ENCODE data around the gene BMERB1. TPM values are rescaled to one million over a fixed set of nuclear protein-coding genes. Genes with fewer than 3 reads are reported as not detected.

The BMERB1 gene
- total RNA-seq, 2 experiments from 2014 or later, result 0.85 to 0.98 TPM

GRCh38 chr16:15422222-15422621, 12.2 kb upstream of the BMERB1 start:
- CTCF ChIA-PET, result no interaction called here
- no peak overlapping the region for H3K27ac Mint-ChIP-seq
- Histone ChIP-seq H3K4me1 (ENCODE audit: insufficient read depth, low read length) (no peaks in the 10 kb centered on the region), H3K27me3 (ENCODE audit: control insufficient read depth in 1 of 2, insufficient read depth in 2 of 2, low read length in 2 of 2) (no peaks in the 10 kb centered on the region), H3K4me3 (ENCODE audit: low read length) (no peak overlapping the region), H3K27ac (ENCODE audit: low read depth in 1 of 2, low read length in 2 of 2) (no peak overlapping the region), H3K36me3 (ENCODE audit: insufficient read depth, low read length) (no peaks in the 10 kb centered on the region), H3K9me3 (ENCODE audit: control insufficient read depth in 1 of 2, insufficient read depth in 1 of 2, low read length in 2 of 2) (no peaks in the 10 kb centered on the region)
- POLR2A ChIA-PET, result no interaction called here
- H3K4me3 Mint-ChIP-seq, result no peak overlapping the region
- no peak for TF ChIP-seq CTCF (IDR thresholded peaks at IDR 0.05)
- H3K27me3 Mint-ChIP-seq, result peaks cover 9% of the 10 kb centered on the region
- intact Hi-C loops (cut with DNase I, micrococcal nuclease), result loop anchor here in 1 of 2 experiments (10.0 kb wide), 1 partner anchor 173 kb away; no protein-coding TSS in a partner anchor
- no peaks in the 10 kb centered on the region for H3K9me3 Mint-ChIP-seq
- no peaks in the 10 kb centered on the region for H3K4me1 Mint-ChIP-seq (ENCODE audit: low read depth)
- no peak for DNase-seq
- H3K36me3 Mint-ChIP-seq (ENCODE audit: low read depth), result no peaks in the 10 kb centered on the region
- no peak for ATAC-seq (ENCODE audit: poor library complexity)

GRCh38 chr16:15425861-15426260, 8.5 kb upstream of the BMERB1 start:
- Histone ChIP-seq H3K36me3 (ENCODE audit: insufficient read depth, low read length) (no peaks in the 10 kb centered on the region), H3K27ac (ENCODE audit: low read depth in 1 of 2, low read length in 2 of 2) (no peak overlapping the region), H3K4me1 (ENCODE audit: insufficient read depth, low read length) (no peaks in the 10 kb centered on the region), H3K9me3 (ENCODE audit: control insufficient read depth in 1 of 2, insufficient read depth in 1 of 2, low read length in 2 of 2) (no peaks in the 10 kb centered on the region), H3K27me3 (ENCODE audit: control insufficient read depth in 1 of 2, insufficient read depth in 2 of 2, low read length in 2 of 2) (no peaks in the 10 kb centered on the region), H3K4me3 (ENCODE audit: low read length) (no peak overlapping the region)
- Mint-ChIP-seq H3K27ac (no peak overlapping the region), H3K9me3 (no peaks in the 10 kb centered on the region), H3K36me3 (ENCODE audit: low read depth) (no peaks in the 10 kb centered on the region), H3K4me3 (no peak overlapping the region), H3K4me1 (ENCODE audit: low read depth) (no peaks in the 10 kb centered on the region), H3K27me3 (peaks cover 9% of the 10 kb centered on the region)
- POLR2A ChIA-PET, result no interaction called here
- intact Hi-C loops (cut with DNase I, micrococcal nuclease), result loop anchor here (2.0 to 10.0 kb wide), 5 partner anchors 165 to 701 kb away; partner anchors contain the start of gene MARF1 (in 1 of the 2)
- no peak for TF ChIP-seq CTCF (IDR thresholded peaks at IDR 0.05)
- no peak for ATAC-seq (ENCODE audit: poor library complexity)
- CTCF ChIA-PET, result no interaction called here
- DNase-seq, result no peak

- no peak overlapping the region for H3K27ac Mint-ChIP-seq
- no peaks in the 10 kb centered on the region for H3K36me3 ChIP-seq (ENCODE audit: insufficient read depth, low read length)
- ATAC-seq (ENCODE audit: poor library complexity) (no peak), DNase-seq (no peak)
- H3K27ac ChIP-seq (ENCODE audit: low read depth in 1 of 2, low read length in 2 of 2), result no peak overlapping the region
- POLR2A ChIA-PET, result no interaction called here
- no peaks in the 10 kb centered on the region for H3K36me3 Mint-ChIP-seq (ENCODE audit: low read depth)
- no peak overlapping the region for H3K4me3 Mint-ChIP-seq
- no peaks in the 10 kb centered on the region for H3K4me1 ChIP-seq (ENCODE audit: insufficient read depth, low read length)
- intact Hi-C loops (cut with DNase I, micrococcal nuclease), result loop anchor here (1.0 to 10.0 kb wide), 6 partner anchors 164 to 700 kb away; partner anchors contain the start of gene MARF1 (in 1 of the 2)
- H3K4me1 Mint-ChIP-seq (ENCODE audit: low read depth), result no peaks in the 10 kb centered on the region
- CTCF ChIA-PET, result interaction anchor here (1.7 to 1.9 kb wide), 2 partner anchors 216 to 278 kb away, joined by 7 to 13 read pairs; partner anchors contain the start of gene MARF1
- no peaks in the 10 kb centered on the region for H3K27me3 ChIP-seq (ENCODE audit: control insufficient read depth in 1 of 2, insufficient read depth in 2 of 2, low read length in 2 of 2)
- no peak for TF ChIP-seq CTCF (IDR thresholded peaks at IDR 0.05)
- no peaks in the 10 kb centered on the region for H3K9me3 ChIP-seq (ENCODE audit: control insufficient read depth in 1 of 2, insufficient read depth in 1 of 2, low read length in 2 of 2)
- H3K4me3 ChIP-seq (ENCODE audit: low read length), result no peak overlapping the region
- no peaks in the 10 kb centered on the region for H3K9me3 Mint-ChIP-seq
- peaks cover 9% of the 10 kb centered on the region for H3K27me3 Mint-ChIP-seq
Measured at GRCh38 chr16:15426796-15427195, 7.6 kb upstream of the BMERB1 start.
